ENCODE data around the gene ASTL.

Gene ASTL

DNA sequence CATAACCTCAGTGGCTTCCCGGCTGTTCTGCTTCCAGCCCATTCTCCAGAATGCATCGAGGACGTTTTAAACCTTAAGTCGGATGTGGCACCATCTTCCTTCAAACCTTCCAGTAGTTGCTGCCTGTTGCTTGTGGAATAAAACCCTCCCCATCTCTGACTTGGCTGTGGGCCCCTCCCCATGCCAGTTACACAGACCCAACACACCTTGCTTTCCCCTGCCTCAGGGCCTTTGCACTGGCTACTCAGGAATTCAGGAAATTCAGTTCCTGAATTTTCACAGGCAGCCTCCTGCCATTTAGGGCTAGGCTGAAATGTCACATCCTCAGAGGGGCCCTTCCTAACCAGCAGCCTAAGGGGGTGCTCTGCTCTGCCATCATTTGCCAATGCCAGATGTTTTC lies 16.9 kb downstream of the ASTL start:
- no peaks in the 10 kb centered on the region for H3K36me3 ChIP-seq (replicated peaks; ENCODE audit: insufficient read depth, low read length)
- H3K79me2 ChIP-seq (ENCODE audit: low read length) = no peaks in the 10 kb centered on the region
- no peak overlapping the region for H3K4me2 ChIP-seq (ENCODE audit: low read depth, low read length)
- DNase-seq = no peak
- TF ChIP-seq CTCF (IDR thresholded peaks at IDR 0.05; ENCODE audit: low read length) = no peak
- no peak for TF ChIP-seq EZH2phosphoT487 (IDR thresholded peaks at IDR 0.05; ENCODE audit: low read length)
- TF ChIP-seq EZH2 (optimal IDR thresholded peaks at IDR 0.05; ENCODE audit: low read depth, low read length) = no peak
- no peak overlapping the region for H3K9ac ChIP-seq (ENCODE audit: low read length)
- H4K20me1 ChIP-seq (ENCODE audit: insufficient read depth, low read length) = no peaks in the 10 kb centered on the region
- no peaks in the 10 kb centered on the region for H3K9me2 ChIP-seq (replicated peaks; ENCODE audit: insufficient read depth, low read length)
- H2AFZ ChIP-seq (ENCODE audit: low read length) = no peak overlapping the region
- no peak overlapping the region for H3K4me3 ChIP-seq (ENCODE audit: low read length)
- H3K27ac ChIP-seq (ENCODE audit: low read length) = no peak overlapping the region
- H3K9me3 ChIP-seq (replicated peaks; ENCODE audit: insufficient read depth, low read length) = no peaks in the 10 kb centered on the region
- H3K4me1 ChIP-seq (ENCODE audit: low read length) = 0 out of 2 replicates have a peak, but pooled peaks cover 4% of the 10 kb centered on the region
- peaks cover 76% of the 10 kb centered on the region for H3K27me3 ChIP-seq (replicated peaks; ENCODE audit: insufficient read depth, low read length)
- H3F3A ChIP-seq (ENCODE audit: insufficient read depth, low read length) = no peaks in the 10 kb centered on the region

DNA sequence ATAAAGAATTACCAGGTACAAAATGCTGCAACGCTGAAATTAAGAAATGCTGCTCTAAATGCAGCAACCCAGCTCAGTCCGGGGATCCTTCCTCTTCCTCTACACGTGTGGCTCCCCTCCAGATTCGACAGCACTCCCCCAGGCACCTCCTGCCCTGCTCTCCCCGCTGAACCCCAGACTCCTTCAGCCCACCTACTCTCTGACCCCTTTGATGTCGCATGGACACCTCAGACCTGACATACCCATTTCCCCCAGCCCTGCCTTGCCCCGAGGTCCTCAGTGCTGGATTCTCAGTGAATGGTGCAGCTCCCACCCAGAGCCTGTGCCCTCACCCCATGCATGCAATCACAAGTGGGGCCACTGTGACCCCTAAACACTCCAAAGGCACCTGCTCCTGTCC lies 17.3 kb downstream of the ASTL start:
- no peaks in the 10 kb centered on the region for H4K20me1 ChIP-seq (ENCODE audit: insufficient read depth, low read length)
- no peak overlapping the region for H3K4me3 ChIP-seq (ENCODE audit: low read length)
- no peaks in the 10 kb centered on the region for H3K9me3 ChIP-seq (replicated peaks; ENCODE audit: insufficient read depth, low read length)
- H3K27ac ChIP-seq (ENCODE audit: low read length) = no peak overlapping the region
- H3K4me2 ChIP-seq (ENCODE audit: low read depth, low read length) = no peak overlapping the region
- H3K27me3 ChIP-seq (replicated peaks; ENCODE audit: insufficient read depth, low read length) = peaks cover 72% of the 10 kb centered on the region
- no peaks in the 10 kb centered on the region for H3K9me2 ChIP-seq (replicated peaks; ENCODE audit: insufficient read depth, low read length)
- 0 out of 2 replicates have a peak, but pooled peaks cover 4% of the 10 kb centered on the region for H3K4me1 ChIP-seq (ENCODE audit: low read length)
- H3K79me2 ChIP-seq (ENCODE audit: low read length) = no peaks in the 10 kb centered on the region
- H3K9ac ChIP-seq (ENCODE audit: low read length) = no peak overlapping the region
- no peaks in the 10 kb centered on the region for H3K36me3 ChIP-seq (replicated peaks; ENCODE audit: insufficient read depth, low read length)
- no peak for DNase-seq
- TF ChIP-seq CTCF (IDR thresholded peaks at IDR 0.05; ENCODE audit: low read length) (no peak), EZH2phosphoT487 (IDR thresholded peaks at IDR 0.05; ENCODE audit: low read length) (no peak), EZH2 (optimal IDR thresholded peaks at IDR 0.05; ENCODE audit: low read depth, low read length) (no peak)
- H3F3A ChIP-seq (ENCODE audit: insufficient read depth, low read length) = no peaks in the 10 kb centered on the region
- H2AFZ ChIP-seq (ENCODE audit: low read length) = no peak overlapping the region

DNA sequence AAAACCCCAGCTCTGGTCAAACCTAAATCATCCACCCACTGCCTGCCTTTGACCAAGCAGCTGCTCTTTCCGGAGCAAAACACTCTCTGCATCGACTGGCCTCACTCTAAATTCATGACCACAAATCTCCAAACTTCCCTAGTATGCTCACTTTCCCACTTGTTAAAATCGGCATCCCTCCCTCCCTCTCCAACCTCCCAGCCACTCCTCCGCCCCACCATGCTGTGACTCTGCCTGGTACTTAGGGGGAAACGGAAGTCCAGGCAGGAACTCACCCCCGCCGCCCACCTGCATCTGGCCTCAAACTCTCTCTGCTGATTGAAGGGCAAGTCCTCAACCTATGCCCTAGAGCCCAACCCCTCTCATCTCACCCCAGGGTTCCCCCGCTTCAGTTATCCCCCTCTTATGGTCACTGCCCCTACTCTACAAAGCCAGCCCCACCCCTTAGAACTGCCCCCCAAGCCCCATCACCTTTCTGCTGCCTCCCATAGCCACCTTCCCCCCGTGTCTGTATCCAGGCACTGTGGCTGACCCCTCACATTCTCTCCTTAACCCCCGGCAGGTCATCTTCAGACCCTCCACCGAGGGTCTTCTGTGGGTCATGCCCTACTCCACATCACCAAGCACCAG lies 18.1 kb downstream of the ASTL start:
- Histone ChIP-seq H4K20me1 (ENCODE audit: insufficient read depth, low read length) (no peaks in the 10 kb centered on the region), H3K36me3 (replicated peaks; ENCODE audit: insufficient read depth, low read length) (no peaks in the 10 kb centered on the region), H3K27me3 (replicated peaks; ENCODE audit: insufficient read depth, low read length) (peaks cover 76% of the 10 kb centered on the region), H3K4me3 (ENCODE audit: low read length) (no peak overlapping the region), H3K4me2 (ENCODE audit: low read depth, low read length) (no peak overlapping the region), H3K27ac (ENCODE audit: low read length) (no peak overlapping the region), H2AFZ (ENCODE audit: low read length) (no peak overlapping the region), H3K9me2 (replicated peaks; ENCODE audit: insufficient read depth, low read length) (no peaks in the 10 kb centered on the region), H3K4me1 (ENCODE audit: low read length) (0 out of 2 replicates have a peak, but pooled peaks cover 4% of the 10 kb centered on the region), H3F3A (ENCODE audit: insufficient read depth, low read length) (no peaks in the 10 kb centered on the region), H3K9me3 (replicated peaks; ENCODE audit: insufficient read depth, low read length) (no peaks in the 10 kb centered on the region), H3K9ac (ENCODE audit: low read length) (no peak overlapping the region), H3K79me2 (ENCODE audit: low read length) (no peaks in the 10 kb centered on the region)
- DNase-seq = no peak
- TF ChIP-seq CTCF (IDR thresholded peaks at IDR 0.05; ENCODE audit: low read length) (no peak), EZH2phosphoT487 (IDR thresholded peaks at IDR 0.05; ENCODE audit: low read length) (no peak), EZH2 (optimal IDR thresholded peaks at IDR 0.05; ENCODE audit: low read depth, low read length) (no peak)
